H1 (cell line): Measurements from ENCODE around the gene FNDC7. TPM values are rescaled to one million over a fixed set of nuclear protein-coding genes. Genes with fewer than 3 reads are reported as not detected.

Experiments used
- CTCF ChIA-PET: fragments of 300-600 bp; sonication (Branson Sonifier 250); formaldehyde crosslinking; loops from one replicate; lab custom pipeline; 2021; ENCODE audit not compliant: partially characterized antibody; lab: Charles Lee
- POLR2A ChIA-PET: fragments of 300-600 bp; sonication (Branson Sonifier 250); formaldehyde crosslinking; loops from one replicate; lab custom pipeline; 2021; ENCODE audit warnings: inconsistent platforms; ENCODE audit not compliant: partially characterized antibody; lab: Charles Lee
- DNase-seq, 2 experiments: peaks; one replicate each; pipeline versions ENCODE4 v3.0.0 to v3.0.0-alpha.2; 2010 to 2022; ENCODE audit warnings: low spot score in 2 of 2, low read depth in 1 of 2, mixed read lengths in 1 of 2
- FAIRE-seq: peaks from 2 replicates; lab custom pipeline; 2011; peaks lifted over from hg19 to GRCh38; lab: Jason Lieb, UNC
- H2AFZ ChIP-seq: 2 replicates; pipeline ENCODE4 v1.8.1; 2012; ENCODE audit warnings: low read length, inconsistent platforms
- H2AK5ac ChIP-seq: 2 replicates; pipeline ENCODE4 v1.6.1; 2013; ENCODE audit warnings: low read depth, low read length
- H2BK120ac ChIP-seq: replicated peaks from 2 replicates; pipeline ENCODE3; 2013; ENCODE audit warnings: low read depth, low read length, inconsistent platforms
- H2BK12ac ChIP-seq: 2 replicates; pipeline ENCODE4 v1.6.1; 2013; ENCODE audit warnings: low read depth, low read length
- H2BK15ac ChIP-seq: 2 replicates; pipeline ENCODE4 v1.6.1; 2013; ENCODE audit warnings: low read length
- H2BK20ac ChIP-seq: 2 replicates; pipeline ENCODE4 v1.6.1; 2013; ENCODE audit warnings: low read length
- H2BK5ac ChIP-seq: 2 replicates; pipeline ENCODE4 v1.6.1; 2013; ENCODE audit warnings: low read depth, low read length
- H3K14ac ChIP-seq: 2 replicates; pipeline ENCODE4 v1.6.1; 2013; ENCODE audit warnings: inconsistent platforms; ENCODE audit not compliant: insufficient read length
- H3K18ac ChIP-seq: 2 replicates; pipeline ENCODE4 v1.6.1; 2013; ENCODE audit warnings: low read length; ENCODE audit errors: extremely low read depth
- H3K23ac ChIP-seq: 2 replicates; pipeline ENCODE4 v1.6.1; 2013; ENCODE audit warnings: inconsistent platforms; ENCODE audit not compliant: insufficient read length
- H3K23me2 ChIP-seq: 2 replicates; pipeline ENCODE4 v1.6.1; 2013; ENCODE audit warnings: low read depth, low read length
- H3K27ac ChIP-seq: 2 replicates; pipeline ENCODE4 v1.6.1; 2011; ENCODE audit warnings: low read depth, low read length, inconsistent platforms
- H3K27me3 ChIP-seq, 4 experiments: replicated peaks in 1 of 4; 1 replicate in 1 of 4; 2 replicates in 3 of 4; pipeline versions ENCODE4 v1.6.1 to v1.8.1; 2011 to 2013; ENCODE audit warnings: low read length in 3 of 4, mild to moderate bottlenecking in 3 of 4, inconsistent platforms in 2 of 4, mixed read lengths in 2 of 4, moderate library complexity in 1 of 4; ENCODE audit not compliant: control insufficient read depth in 3 of 4, insufficient read depth in 3 of 4; ENCODE audit errors: extremely low read depth in 1 of 4
- H3K36me3 ChIP-seq, 4 experiments: 2 replicates each; pipeline versions ENCODE4 v1.6.1 to v1.8.1; 2011 to 2013; ENCODE audit warnings: mild to moderate bottlenecking in 4 of 4, low read length in 3 of 4, moderate library complexity in 2 of 4, control low read depth in 1 of 4, inconsistent platforms in 1 of 4; ENCODE audit not compliant: insufficient read depth in 4 of 4, control insufficient read depth in 2 of 4
- H3K4ac ChIP-seq: replicated peaks from 2 replicates; pipeline ENCODE3; 2013; ENCODE audit warnings: low read length, low read depth, mixed read lengths, inconsistent platforms; ENCODE audit not compliant: insufficient read length
- H3K4me1 ChIP-seq, 4 experiments: replicated peaks in 1 of 4; 1 replicate in 1 of 4; 2 replicates in 3 of 4; pipeline versions ENCODE4 v1.6.1 to v1.8.1; 2011 to 2013; ENCODE audit warnings: low read length in 3 of 4, inconsistent platforms in 2 of 4, mixed read lengths in 1 of 4; ENCODE audit not compliant: insufficient read depth in 4 of 4, control insufficient read depth in 3 of 4
- H3K4me2 ChIP-seq, 2 experiments: 2 replicates each; pipeline versions ENCODE4 v1.6.1 to v1.8.1; 2011 to 2013; ENCODE audit warnings: low read depth in 2 of 2, low read length in 2 of 2, control low read depth in 1 of 2, inconsistent platforms in 1 of 2, mild to moderate bottlenecking in 1 of 2; ENCODE audit not compliant: insufficient read depth in 1 of 2
- H3K4me3 ChIP-seq, 4 experiments: fragments of 200-600, 300-600 bp in 1 of 4; sonication (generic), shearing (Covaris generic), sonication (Bioruptor Twin) in 1 of 4; 2 replicates each; pipeline versions ENCODE4 v1.5.1 to v1.8.1; 2011 to 2016; ENCODE audit warnings: low read length in 4 of 4, low read depth in 3 of 4, control low read depth in 2 of 4, inconsistent platforms in 2 of 4, mild to moderate bottlenecking in 2 of 4, mixed read lengths in 1 of 4, moderate library complexity in 1 of 4; ENCODE audit not compliant: insufficient read depth in 2 of 4; ENCODE audit errors: extremely low read depth in 1 of 4
- H3K56ac ChIP-seq: replicated peaks from 2 replicates; pipeline ENCODE3; 2013; ENCODE audit warnings: low read depth, mild to moderate bottlenecking, mixed read lengths, low read length, inconsistent platforms; ENCODE audit not compliant: insufficient read length
- H3K79me1 ChIP-seq: 2 replicates; pipeline ENCODE4 v1.6.1; 2013; ENCODE audit warnings: low read depth, low read length, control low read depth
- H3K79me2 ChIP-seq, 2 experiments: 2 replicates each; pipeline versions ENCODE4 v1.6.1 to v1.8.1; 2012 to 2013; ENCODE audit warnings: low read length in 2 of 2, mild to moderate bottlenecking in 2 of 2, inconsistent platforms in 1 of 2; ENCODE audit not compliant: insufficient read depth in 2 of 2, control insufficient read depth in 1 of 2
- H3K9ac ChIP-seq, 4 experiments: replicated peaks in 1 of 4; 1 replicate in 1 of 4; 2 replicates in 3 of 4; pipeline versions ENCODE4 v1.6.1 to v1.8.1; 2011 to 2013; ENCODE audit warnings: low read depth in 3 of 4, low read length in 3 of 4, control low read depth in 2 of 4, mild to moderate bottlenecking in 2 of 4, moderate library complexity in 2 of 4, inconsistent platforms in 1 of 4; ENCODE audit errors: extremely low read depth in 1 of 4
- H3K9me3 ChIP-seq, 2 experiments: 2 replicates each; pipeline versions ENCODE4 v1.6.1 to v1.8.1; 2012 to 2013; ENCODE audit warnings: mild to moderate bottlenecking in 2 of 2, moderate library complexity in 2 of 2, control low read depth in 1 of 2, inconsistent platforms in 1 of 2, low read depth in 1 of 2, low read length in 1 of 2, mixed read lengths in 1 of 2; ENCODE audit not compliant: insufficient read depth in 2 of 2
- H4K20me1 ChIP-seq, 2 experiments: replicated peaks in 1 of 2; 2 replicates each; pipeline versions ENCODE3 to v1.8.1; 2011 to 2013; ENCODE audit warnings: inconsistent platforms in 2 of 2, low read length in 2 of 2, mild to moderate bottlenecking in 1 of 2; ENCODE audit not compliant: insufficient read depth in 2 of 2, control insufficient read depth in 1 of 2
- H4K5ac ChIP-seq: 2 replicates; pipeline ENCODE4 v1.6.1; 2013; ENCODE audit warnings: low read length, low read depth, mixed read lengths, inconsistent platforms; ENCODE audit not compliant: insufficient read length
- H4K8ac ChIP-seq: 2 replicates; pipeline ENCODE4 v1.8.0; 2013; ENCODE audit warnings: mild to moderate bottlenecking, moderate library complexity, low read length, inconsistent platforms; ENCODE audit not compliant: insufficient read depth; ENCODE audit errors: extremely low read depth
- H4K91ac ChIP-seq: replicated peaks from 2 replicates; pipeline ENCODE3; 2013; ENCODE audit warnings: low read length, mixed read lengths, inconsistent platforms; ENCODE audit not compliant: insufficient read length
- BCL11A ChIP-seq, 2 experiments: IDR thresholded peaks; one replicate each; pipeline ENCODE4 v1.6.1; 2011; ENCODE audit warnings: low read depth in 2 of 2, low read length in 2 of 2, mild to moderate bottlenecking in 2 of 2
- CHD1 ChIP-seq: IDR thresholded peaks from 2 replicates; pipeline ENCODE4 v1.6.1; 2012; ENCODE audit warnings: low read depth, low read length, improper control_type of control experiment
- EGR1 ChIP-seq: IDR thresholded peaks from 2 replicates; pipeline ENCODE4 v1.6.1; 2011; ENCODE audit warnings: low read depth, low read length, borderline replicate concordance
- FOSL1 ChIP-seq: IDR thresholded peaks from 2 replicates; pipeline ENCODE4 v1.6.1; 2011; ENCODE audit warnings: mild to moderate bottlenecking, low read depth, low read length, moderate library complexity; ENCODE audit not compliant: insufficient read depth
- HDAC2 ChIP-seq, 2 experiments: fragments of 300-600 bp in 1 of 2; sonication (generic) in 1 of 2; IDR thresholded peaks; 2 replicates each; pipeline ENCODE4 v1.6.1; 2011 to 2012; ENCODE audit warnings: low read depth in 2 of 2, low read length in 2 of 2, mild to moderate bottlenecking in 2 of 2, moderate library complexity in 2 of 2, borderline replicate concordance in 1 of 2, inconsistent platforms in 1 of 2
- JUN ChIP-seq: IDR thresholded peaks from 2 replicates; pipeline ENCODE4 v1.6.1; 2011; ENCODE audit warnings: low read depth, mild to moderate bottlenecking, improper control_type of control experiment, low read length
- JUND ChIP-seq: IDR thresholded peaks from 2 replicates; pipeline ENCODE4 v1.6.1; 2011; ENCODE audit warnings: mild to moderate bottlenecking, improper control_type of control experiment, low read length
- NANOG ChIP-seq: IDR thresholded peaks from 2 replicates; pipeline ENCODE4 v1.6.1; 2011; ENCODE audit warnings: low read length, low read depth, mild to moderate bottlenecking, inconsistent platforms; ENCODE audit not compliant: insufficient read depth, poor library complexity, severe bottlenecking
- POLR2AphosphoS5 ChIP-seq: IDR thresholded peaks from 2 replicates; pipeline ENCODE4 v1.6.1; 2011; ENCODE audit warnings: low read depth, low read length
- RXRA ChIP-seq: IDR thresholded peaks from 2 replicates; pipeline ENCODE4 v1.6.1; 2011; ENCODE audit warnings: low read depth, mild to moderate bottlenecking, low read length, moderate library complexity; ENCODE audit not compliant: insufficient read depth
- SIX5 ChIP-seq: IDR thresholded peaks from 2 replicates; pipeline ENCODE4 v1.6.1; 2011; ENCODE audit warnings: mild to moderate bottlenecking, low read depth, low read length
- SP1 ChIP-seq: IDR thresholded peaks from 2 replicates; pipeline ENCODE4 v1.6.1; 2011; ENCODE audit warnings: low read depth, low read length
- SP4 ChIP-seq: IDR thresholded peaks from 2 replicates; pipeline ENCODE4 v1.6.1; 2012; ENCODE audit warnings: low read length, inconsistent platforms
- WGBS, 2 experiments: shearing (Covaris generic) in 1 of 2; methylation state at CpG; one replicate each; pipeline versions ENCODE4 v1.1.6 to v1.1.7; 2013 to 2015; ENCODE audit warnings: low lambda C conversion rate in 2 of 2, mixed read lengths in 2 of 2, inconsistent platforms in 1 of 2, low coverage in 1 of 2, missing lambda C conversion rate in 1 of 2; ENCODE audit not compliant: insufficient replicate concordance in 2 of 2, insufficient coverage in 1 of 2, insufficient read length in 1 of 2; ENCODE audit errors: extremely low coverage in 1 of 2, missing lambda C conversion rate in 1 of 2; 5-methylcytosine and 5-hydroxymethylcytosine counted together
- polyA plus RNA-seq, 7 experiments: library from polyadenylated mRNA; depleted of rRNA in 3 of 7; stranded (reverse) in 5 of 7; unstranded in 2 of 7; fragments of >200 nt in 5 of 7; fragments of 200-250 nt in 2 of 7; gene quantifications; 1 replicate in 5 of 7; 2 replicates in 1 of 7; 4 replicates in 1 of 7; pipeline versions ENCODE4 v1.2.1 to v1.2.3, GENCODE V29; 2011 to 2013; ENCODE audit warnings: missing spikeins in 2 of 7, mixed read lengths in 2 of 7
- total RNA-seq: library from RNA; stranded (reverse); fragmentation: NEBNext Ultra II Directional; extraction: Animal tissue kit (Norgen Biotek cat#: 25700); gene quantifications from 2 replicates; pipeline ENCODE4 v1.2.1, GENCODE V29; 2021
- TF ChIP-seq, protein P1 (sequence below): IDR thresholded peaks from 2 replicates; pipeline ENCODE4 v1.6.1; 2012; ENCODE audit warnings: inconsistent platforms

Gene FNDC7
- total and polyA plus RNA-seq, 2 of the 8 experiments (the other 6 are each of a cell fraction or from before 2014, with no cell fraction given): 0.13 to 0.20 TPM

DNA sequence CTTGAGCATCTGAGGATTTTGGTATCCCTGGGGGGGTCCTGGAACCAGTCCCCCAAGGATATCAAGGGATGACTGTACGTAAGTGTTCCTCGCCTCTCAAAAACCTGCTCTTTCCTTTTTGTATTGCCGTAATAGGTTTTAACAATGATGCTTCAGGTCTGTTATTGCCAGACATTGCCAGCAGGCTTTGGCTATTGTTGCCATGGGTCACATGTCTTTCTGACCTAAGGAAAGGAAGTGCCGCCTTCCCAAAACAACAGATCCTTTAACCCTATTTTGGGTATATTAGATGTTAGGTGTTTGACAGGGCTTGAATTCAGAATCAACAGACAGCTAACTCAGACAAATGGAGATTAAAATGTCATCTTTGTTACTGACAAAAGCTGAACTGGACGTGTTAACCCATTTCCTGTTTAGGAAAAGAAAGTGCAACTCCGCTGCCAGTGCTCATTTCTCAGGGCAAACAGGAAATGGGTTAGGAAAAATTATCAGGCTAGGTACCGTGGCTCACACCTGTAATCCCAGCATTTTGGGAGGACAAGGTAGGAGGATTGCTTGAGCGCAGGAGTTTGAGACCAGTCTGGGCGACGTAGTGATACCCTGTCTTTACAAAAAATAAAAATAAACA lies 33.0 kb upstream of the FNDC7 start:
- no peak overlapping the region for H3K9ac ChIP-seq
- H3K23me2 ChIP-seq: no peaks in the 10 kb centered on the region
- H3K4ac ChIP-seq: no peak overlapping the region
- WGBS, 2 experiments: 86% methylated on average over 10 of the region's 10 CpGs; no CpG with 5 or more reads in 1 of the 2 experiments
- FAIRE-seq: no peak
- no peak overlapping the region for H3K56ac ChIP-seq
- ChIA-PET CTCF (no interaction called here), POLR2A (interaction anchor here (6.0 kb wide), 1 partner anchor 12 kb away, joined by 74 read pairs; the partner anchor contains the start of gene PRPF38B)
- H4K8ac ChIP-seq: no peak overlapping the region
- H2AK5ac ChIP-seq: no peak overlapping the region
- no peak for DNase-seq
- no peaks in the 10 kb centered on the region for H4K20me1 ChIP-seq
- H2AFZ ChIP-seq: peak overlapping the region; percentile 71; the same call in 1 of the 2 replicates
- H3K79me2 ChIP-seq: no peaks in the 10 kb centered on the region
- no peak overlapping the region for H3K4me3 ChIP-seq
- H3K79me1 ChIP-seq: no peaks in the 10 kb centered on the region
- H2BK20ac ChIP-seq: no peak overlapping the region
- H3K27me3 ChIP-seq: no peaks in the 10 kb centered on the region
- H3K4me1 ChIP-seq: peaks cover 0 to 5% (median 2%) of the 10 kb centered on the region in 4 experiments; a peak in 3 of 7 replicates
- no peak overlapping the region for H2BK15ac ChIP-seq
- no peak overlapping the region for H3K18ac ChIP-seq
- peaks cover 0 to 6% of the 10 kb centered on the region in 2 experiments; a peak in 1 of 4 replicates for H3K9me3 ChIP-seq
- no peak overlapping the region for H3K4me2 ChIP-seq
- H3K27ac ChIP-seq: no peak overlapping the region
- H3K14ac ChIP-seq: no peak overlapping the region
- no peaks in the 10 kb centered on the region for H3K36me3 ChIP-seq
- H3K23ac ChIP-seq: no peak overlapping the region
- H4K5ac ChIP-seq: no peak overlapping the region
- no peak overlapping the region for H4K91ac ChIP-seq
- H2BK12ac ChIP-seq: no peak overlapping the region
- H2BK5ac ChIP-seq: no peak overlapping the region
- no peak overlapping the region for H2BK120ac ChIP-seq
- TF ChIP-seq CHD1 (no peak), HDAC2 (IDR thresholded peaks at IDR 0.05; ENCODE audit: borderline replicate concordance in 1 of 2, low read depth in 2 of 2, low read length in 2 of 2) (no peak), POLR2AphosphoS5 (no peak), RXRA (no peak), BCL11A (IDR thresholded peaks at IDR 0.05; ENCODE audit: low read depth in 2 of 2, low read length in 2 of 2) (no peak), JUN (no peak), SP4 (no peak), SP1 (no peak), NANOG (no peak), FOSL1 (no peak), JUND (no peak), SIX5 (no peak), EGR1 (no peak)
- TF ChIP-seq, protein P1, sequence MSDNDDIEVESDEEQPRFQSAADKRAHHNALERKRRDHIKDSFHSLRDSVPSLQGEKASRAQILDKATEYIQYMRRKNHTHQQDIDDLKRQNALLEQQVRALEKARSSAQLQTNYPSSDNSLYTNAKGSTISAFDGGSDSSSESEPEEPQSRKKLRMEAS: no peak
